HEK293 (cell line): ENCODE measurements around the gene KRTAP10-7.

Experiments
- CTCF ChIP-seq: fragments of 450-650 bp; formaldehyde crosslinking; IDR thresholded peaks from 2 replicates; pipeline ENCODE4 v1.5.1; 2016; ENCODE audit warnings: missing biosample characterization, missing genetic modification characterization
- ZNF777 ChIP-seq: fragments of 450-650 bp; formaldehyde crosslinking; IDR thresholded peaks from 2 replicates; pipeline ENCODE4 v1.5.1; 2017; ENCODE audit warnings: missing biosample characterization, missing genetic modification characterization, borderline replicate concordance

DNA sequence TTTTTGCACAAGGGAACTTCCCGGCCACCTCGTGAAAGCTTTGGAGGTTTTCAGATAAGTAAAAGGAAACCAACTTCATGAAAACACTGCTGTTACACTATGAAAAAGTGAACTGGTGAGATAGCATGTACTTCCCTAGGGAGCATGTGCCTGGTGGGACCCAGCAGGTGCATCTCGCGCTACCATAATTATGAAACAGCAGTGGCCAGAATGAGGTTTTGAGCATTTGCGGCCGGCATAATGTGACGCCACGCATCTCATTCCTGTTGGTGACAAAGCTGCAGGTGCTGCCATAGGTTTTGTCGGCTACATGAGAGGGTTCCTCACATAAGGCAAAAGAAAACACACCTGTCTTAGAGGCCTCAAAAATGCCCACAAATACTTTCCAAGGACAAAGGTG is 43.5 kb upstream of the KRTAP10-7 start:
- TF ChIP-seq ZNF777 (no peak), CTCF (tag by site-specific recombination) (no peak)
